Measurements from ENCODE around the gene CELF4.

CELF4 gene

GRCh38 chr18:37492952-37493351, 72.6 kb downstream of the CELF4 start:
- no peak for TF ChIP-seq USF1 (IDR thresholded peaks at IDR 0.05)
- TF ChIP-seq YY1 (IDR thresholded peaks at IDR 0.05; ENCODE audit: low read depth) = no peak
- TF ChIP-seq FOXM1 (IDR thresholded peaks at IDR 0.05; ENCODE audit: borderline replicate concordance, low read depth) = no peak
- no peak for TF ChIP-seq NFIC (IDR thresholded peaks at IDR 0.05)
- TF ChIP-seq TEAD4 (IDR thresholded peaks at IDR 0.05) = no peak
- TF ChIP-seq TAF1 (IDR thresholded peaks at IDR 0.05; ENCODE audit: low read depth) = no peak
- no peak for TF ChIP-seq TCF12 (IDR thresholded peaks at IDR 0.05; ENCODE audit: low read depth)
- no peak for TF ChIP-seq CEBPB (IDR thresholded peaks at IDR 0.05)
- no peak for TF ChIP-seq EP300 (IDR thresholded peaks at IDR 0.05; ENCODE audit: borderline replicate concordance)
- TF ChIP-seq ZBTB7A (IDR thresholded peaks at IDR 0.05; ENCODE audit: low read depth) = no peak
- no peak for TF ChIP-seq MAX (IDR thresholded peaks at IDR 0.05)
- no peak for TF ChIP-seq CREB1 (IDR thresholded peaks at IDR 0.05; ENCODE audit: low read depth)
- TF ChIP-seq REST (IDR thresholded peaks at IDR 0.05; ENCODE audit: low read depth) = no peak
- no peak for TF ChIP-seq RAD21 (IDR thresholded peaks at IDR 0.05; ENCODE audit: low read depth)
- no peak for TF ChIP-seq EGR1 (IDR thresholded peaks at IDR 0.05)

GRCh38 chr18:37491526-37491925, 74.1 kb downstream of the CELF4 start:
- TF ChIP-seq REST (IDR thresholded peaks at IDR 0.05; ENCODE audit: low read depth) = no peak
- no peak for TF ChIP-seq CREB1 (IDR thresholded peaks at IDR 0.05; ENCODE audit: low read depth)
- TF ChIP-seq CEBPB (IDR thresholded peaks at IDR 0.05) = no peak
- TF ChIP-seq EGR1 (IDR thresholded peaks at IDR 0.05) = no peak
- TF ChIP-seq FOXM1 (IDR thresholded peaks at IDR 0.05; ENCODE audit: borderline replicate concordance, low read depth) = no peak
- no peak for TF ChIP-seq EP300 (IDR thresholded peaks at IDR 0.05; ENCODE audit: borderline replicate concordance)
- no peak for TF ChIP-seq TAF1 (IDR thresholded peaks at IDR 0.05; ENCODE audit: low read depth)
- TF ChIP-seq USF1 (IDR thresholded peaks at IDR 0.05) = no peak

GRCh38 chr18:37489998-37490397, 75.6 kb downstream of the CELF4 start:
- TF ChIP-seq EP300 (IDR thresholded peaks at IDR 0.05; ENCODE audit: borderline replicate concordance) (no peak), YY1 (IDR thresholded peaks at IDR 0.05; ENCODE audit: low read depth) (no peak), FOXM1 (IDR thresholded peaks at IDR 0.05; ENCODE audit: borderline replicate concordance, low read depth) (no peak), RAD21 (IDR thresholded peaks at IDR 0.05; ENCODE audit: low read depth) (no peak), EGR1 (IDR thresholded peaks at IDR 0.05) (no peak), NFIC (IDR thresholded peaks at IDR 0.05) (no peak), TEAD4 (IDR thresholded peaks at IDR 0.05) (no peak), ZBTB7A (IDR thresholded peaks at IDR 0.05; ENCODE audit: low read depth) (no peak), MAX (IDR thresholded peaks at IDR 0.05) (no peak), CREB1 (IDR thresholded peaks at IDR 0.05; ENCODE audit: low read depth) (no peak), TCF12 (IDR thresholded peaks at IDR 0.05; ENCODE audit: low read depth) (no peak), REST (IDR thresholded peaks at IDR 0.05; ENCODE audit: low read depth) (no peak), CEBPB (IDR thresholded peaks at IDR 0.05) (no peak), USF1 (IDR thresholded peaks at IDR 0.05) (no peak)

GRCh38 chr18:37489011-37489410, 76.6 kb downstream of the CELF4 start:
- no peak for TF ChIP-seq TEAD4 (IDR thresholded peaks at IDR 0.05)
- no peak for TF ChIP-seq TCF12 (IDR thresholded peaks at IDR 0.05; ENCODE audit: low read depth)
- TF ChIP-seq EGR1 (IDR thresholded peaks at IDR 0.05) = no peak
- no peak for TF ChIP-seq RAD21 (IDR thresholded peaks at IDR 0.05; ENCODE audit: low read depth)
- TF ChIP-seq CEBPB (IDR thresholded peaks at IDR 0.05) = no peak
- TF ChIP-seq MAX (IDR thresholded peaks at IDR 0.05) = no peak
- TF ChIP-seq FOXM1 (IDR thresholded peaks at IDR 0.05; ENCODE audit: borderline replicate concordance, low read depth) = no peak
- no peak for TF ChIP-seq EP300 (IDR thresholded peaks at IDR 0.05; ENCODE audit: borderline replicate concordance)
- TF ChIP-seq USF1 (IDR thresholded peaks at IDR 0.05) = no peak
- TF ChIP-seq NFIC (IDR thresholded peaks at IDR 0.05) = no peak
- TF ChIP-seq TAF1 (IDR thresholded peaks at IDR 0.05; ENCODE audit: low read depth) = no peak
- no peak for TF ChIP-seq YY1 (IDR thresholded peaks at IDR 0.05; ENCODE audit: low read depth)
- TF ChIP-seq ZBTB7A (IDR thresholded peaks at IDR 0.05; ENCODE audit: low read depth) = no peak
- no peak for TF ChIP-seq REST (IDR thresholded peaks at IDR 0.05; ENCODE audit: low read depth)
- no peak for TF ChIP-seq CREB1 (IDR thresholded peaks at IDR 0.05; ENCODE audit: low read depth)

All from Ishikawa (cell line).